ENCODE data around the gene ATXN3.

Gene ATXN3

DNA sequence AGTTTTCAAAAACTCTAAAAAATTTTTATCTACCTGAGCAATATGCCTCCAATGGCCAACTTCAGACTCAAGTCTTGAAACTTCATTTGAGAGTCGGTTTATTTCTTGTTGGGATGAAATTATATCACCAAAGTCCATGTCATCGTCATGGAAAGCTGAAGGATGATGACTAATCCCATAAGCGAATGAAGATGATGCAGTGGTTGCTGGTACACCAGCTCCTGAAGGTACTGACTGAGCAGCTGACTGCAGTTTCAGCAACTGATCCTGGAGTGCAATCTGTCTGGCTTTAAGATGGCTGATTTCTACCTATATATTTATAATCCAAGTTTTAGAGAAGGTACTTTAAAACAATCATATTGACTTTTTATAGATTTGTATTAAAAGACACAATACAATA, 84.9 kb downstream of the ATXN3 start:
- DNase-seq (ENCODE audit: extremely low read depth, low read depth), result no peak
- TF ChIP-seq, protein P1, sequence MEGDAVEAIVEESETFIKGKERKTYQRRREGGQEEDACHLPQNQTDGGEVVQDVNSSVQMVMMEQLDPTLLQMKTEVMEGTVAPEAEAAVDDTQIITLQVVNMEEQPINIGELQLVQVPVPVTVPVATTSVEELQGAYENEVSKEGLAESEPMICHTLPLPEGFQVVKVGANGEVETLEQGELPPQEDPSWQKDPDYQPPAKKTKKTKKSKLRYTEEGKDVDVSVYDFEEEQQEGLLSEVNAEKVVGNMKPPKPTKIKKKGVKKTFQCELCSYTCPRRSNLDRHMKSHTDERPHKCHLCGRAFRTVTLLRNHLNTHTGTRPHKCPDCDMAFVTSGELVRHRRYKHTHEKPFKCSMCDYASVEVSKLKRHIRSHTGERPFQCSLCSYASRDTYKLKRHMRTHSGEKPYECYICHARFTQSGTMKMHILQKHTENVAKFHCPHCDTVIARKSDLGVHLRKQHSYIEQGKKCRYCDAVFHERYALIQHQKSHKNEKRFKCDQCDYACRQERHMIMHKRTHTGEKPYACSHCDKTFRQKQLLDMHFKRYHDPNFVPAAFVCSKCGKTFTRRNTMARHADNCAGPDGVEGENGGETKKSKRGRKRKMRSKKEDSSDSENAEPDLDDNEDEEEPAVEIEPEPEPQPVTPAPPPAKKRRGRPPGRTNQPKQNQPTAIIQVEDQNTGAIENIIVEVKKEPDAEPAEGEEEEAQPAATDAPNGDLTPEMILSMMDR (IDR thresholded peaks at IDR 0.05; ENCODE audit: low read depth, low read length), result no peak

DNA sequence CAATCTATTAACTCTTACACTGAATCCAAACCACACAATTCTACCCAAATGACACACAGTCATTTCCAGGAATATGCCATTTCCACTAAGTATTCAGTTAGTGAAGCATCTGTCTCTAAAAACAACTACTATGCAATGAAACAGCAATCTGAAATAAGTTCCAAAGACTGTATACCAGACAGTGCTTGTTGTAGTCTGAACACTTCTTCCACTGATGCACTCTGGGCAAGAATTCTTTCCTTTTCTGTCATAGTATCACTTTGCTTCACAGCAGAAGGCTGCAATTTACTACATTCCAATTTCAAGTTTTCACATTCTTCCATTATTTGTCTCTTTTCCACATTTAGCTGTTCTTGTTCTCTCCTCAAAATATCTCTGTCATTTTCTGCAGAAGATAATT, 92.3 kb downstream of the ATXN3 start:
- no peak for DNase-seq (ENCODE audit: extremely low read depth, low read depth)
- TF ChIP-seq, protein P1 (IDR thresholded peaks at IDR 0.05; ENCODE audit: low read depth, low read length), result no peak

DNA sequence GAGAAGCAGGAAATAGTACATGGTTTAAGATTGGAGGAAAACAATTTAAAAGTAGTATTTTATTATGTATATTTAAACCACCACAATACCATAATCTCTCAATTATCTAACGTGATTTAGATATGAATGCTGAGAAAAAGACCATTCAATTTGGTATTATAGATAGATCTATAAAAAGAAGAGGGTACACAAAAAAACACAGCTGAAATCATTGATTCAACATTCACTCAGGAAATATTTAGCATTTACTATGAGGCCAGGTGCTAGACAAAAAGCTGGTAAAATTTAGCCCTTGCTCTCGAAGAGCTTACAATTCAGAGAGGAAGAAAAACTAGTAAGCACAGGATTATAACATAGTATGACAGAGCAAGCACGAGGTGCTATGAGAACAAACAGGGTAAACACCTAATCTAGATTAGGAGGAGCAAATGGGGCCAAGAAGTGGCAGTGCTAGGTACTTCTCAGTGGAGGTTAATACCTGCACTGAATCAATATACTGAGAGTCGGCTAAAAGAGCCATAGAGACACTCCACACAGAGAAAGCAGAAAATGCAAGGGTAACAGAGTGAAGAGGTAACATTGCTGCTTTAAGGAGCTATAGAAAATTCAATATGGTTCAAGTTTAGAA, 94.1 kb downstream of the ATXN3 start:
- DNase-seq (ENCODE audit: extremely low read depth, low read depth), result no peak
- TF ChIP-seq, protein P1 (IDR thresholded peaks at IDR 0.05; ENCODE audit: low read depth, low read length), result no peak

DNA sequence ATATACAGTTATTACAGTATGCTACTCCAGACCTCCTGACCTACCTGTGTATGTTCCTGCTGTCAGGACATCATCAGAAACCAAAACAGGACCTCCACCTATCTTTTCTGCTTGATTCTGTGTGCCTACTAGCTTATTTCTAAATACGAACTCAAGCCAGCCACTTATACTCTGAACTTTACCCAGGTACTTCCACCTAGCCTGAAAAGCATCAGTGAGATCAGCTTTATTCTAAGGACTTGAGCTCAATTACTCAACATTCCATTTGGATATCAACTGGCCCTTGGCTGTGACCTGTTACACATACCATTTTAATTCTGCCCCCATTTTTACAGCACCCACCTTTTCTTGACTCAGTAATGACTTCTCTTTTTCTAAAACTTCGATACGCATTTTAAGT, 95.7 kb downstream of the ATXN3 start:
- TF ChIP-seq, protein P1 (IDR thresholded peaks at IDR 0.05; ENCODE audit: low read depth, low read length), result no peak
- no peak for DNase-seq (ENCODE audit: extremely low read depth, low read depth)

DNA sequence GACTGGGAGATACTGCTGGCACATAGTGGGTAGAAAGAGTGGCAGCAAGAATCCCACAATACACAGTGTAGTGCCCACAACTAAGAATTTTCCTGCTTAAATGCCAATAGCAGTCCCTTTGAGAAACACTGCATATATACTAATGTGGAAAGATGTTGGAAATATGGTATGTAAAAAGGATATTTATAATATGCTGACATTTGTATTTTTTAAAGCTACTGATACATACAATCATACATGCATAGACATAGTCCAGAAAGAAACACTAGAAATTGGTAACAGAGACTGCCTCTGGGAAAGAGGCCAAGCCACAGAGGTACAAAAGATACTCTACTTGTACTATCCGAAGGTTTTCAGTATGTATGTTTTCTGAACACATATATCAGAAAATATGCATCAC, 96.8 kb downstream of the ATXN3 start:
- DNase-seq (ENCODE audit: extremely low read depth, low read depth), result no peak
- TF ChIP-seq, protein P1 (IDR thresholded peaks at IDR 0.05; ENCODE audit: low read depth, low read length), result no peak
